GM12872 (cell line): ENCODE measurements around the gene SLC26A4.

Experiments
- TF ChIP-seq, protein P1 (sequence below): IDR thresholded peaks from 3 replicates; pipeline ENCODE4 v1.5.1; 2011; ENCODE audit warnings: low read depth, mild to moderate bottlenecking, low read length, moderate library complexity; ENCODE audit not compliant: insufficient read depth

Gene SLC26A4

DNA sequence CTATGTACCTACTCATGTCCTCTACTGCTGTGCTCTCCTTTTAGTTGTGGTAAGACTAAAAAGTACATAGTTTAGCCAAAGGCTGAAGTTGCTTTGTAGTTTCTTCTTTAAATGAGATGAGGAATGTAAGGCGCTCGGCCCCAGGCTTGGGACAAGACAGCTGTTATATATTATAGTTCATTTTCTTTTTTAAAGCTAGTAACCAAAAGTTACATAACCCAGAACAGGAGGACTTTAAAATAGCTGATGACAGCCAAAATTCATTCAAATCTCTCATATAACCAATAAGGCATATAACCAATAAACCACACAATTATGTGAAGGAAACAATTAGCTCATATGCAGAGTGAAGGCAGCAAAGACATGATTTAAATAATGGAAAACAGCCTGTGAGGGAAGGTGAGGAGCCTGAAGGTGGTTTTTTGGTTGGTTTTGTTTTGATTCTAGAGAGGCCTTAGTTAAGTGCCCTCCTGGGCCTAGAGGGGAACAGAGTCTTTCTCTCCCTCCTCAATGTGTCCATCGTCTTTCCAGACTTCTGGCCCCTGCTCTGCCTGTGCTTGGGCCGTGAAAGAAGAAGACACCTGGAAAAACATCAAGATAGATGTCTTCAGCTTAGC is 35.8 kb downstream of the SLC26A4 start:
- TF ChIP-seq, protein P1, sequence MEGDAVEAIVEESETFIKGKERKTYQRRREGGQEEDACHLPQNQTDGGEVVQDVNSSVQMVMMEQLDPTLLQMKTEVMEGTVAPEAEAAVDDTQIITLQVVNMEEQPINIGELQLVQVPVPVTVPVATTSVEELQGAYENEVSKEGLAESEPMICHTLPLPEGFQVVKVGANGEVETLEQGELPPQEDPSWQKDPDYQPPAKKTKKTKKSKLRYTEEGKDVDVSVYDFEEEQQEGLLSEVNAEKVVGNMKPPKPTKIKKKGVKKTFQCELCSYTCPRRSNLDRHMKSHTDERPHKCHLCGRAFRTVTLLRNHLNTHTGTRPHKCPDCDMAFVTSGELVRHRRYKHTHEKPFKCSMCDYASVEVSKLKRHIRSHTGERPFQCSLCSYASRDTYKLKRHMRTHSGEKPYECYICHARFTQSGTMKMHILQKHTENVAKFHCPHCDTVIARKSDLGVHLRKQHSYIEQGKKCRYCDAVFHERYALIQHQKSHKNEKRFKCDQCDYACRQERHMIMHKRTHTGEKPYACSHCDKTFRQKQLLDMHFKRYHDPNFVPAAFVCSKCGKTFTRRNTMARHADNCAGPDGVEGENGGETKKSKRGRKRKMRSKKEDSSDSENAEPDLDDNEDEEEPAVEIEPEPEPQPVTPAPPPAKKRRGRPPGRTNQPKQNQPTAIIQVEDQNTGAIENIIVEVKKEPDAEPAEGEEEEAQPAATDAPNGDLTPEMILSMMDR: no peak

DNA sequence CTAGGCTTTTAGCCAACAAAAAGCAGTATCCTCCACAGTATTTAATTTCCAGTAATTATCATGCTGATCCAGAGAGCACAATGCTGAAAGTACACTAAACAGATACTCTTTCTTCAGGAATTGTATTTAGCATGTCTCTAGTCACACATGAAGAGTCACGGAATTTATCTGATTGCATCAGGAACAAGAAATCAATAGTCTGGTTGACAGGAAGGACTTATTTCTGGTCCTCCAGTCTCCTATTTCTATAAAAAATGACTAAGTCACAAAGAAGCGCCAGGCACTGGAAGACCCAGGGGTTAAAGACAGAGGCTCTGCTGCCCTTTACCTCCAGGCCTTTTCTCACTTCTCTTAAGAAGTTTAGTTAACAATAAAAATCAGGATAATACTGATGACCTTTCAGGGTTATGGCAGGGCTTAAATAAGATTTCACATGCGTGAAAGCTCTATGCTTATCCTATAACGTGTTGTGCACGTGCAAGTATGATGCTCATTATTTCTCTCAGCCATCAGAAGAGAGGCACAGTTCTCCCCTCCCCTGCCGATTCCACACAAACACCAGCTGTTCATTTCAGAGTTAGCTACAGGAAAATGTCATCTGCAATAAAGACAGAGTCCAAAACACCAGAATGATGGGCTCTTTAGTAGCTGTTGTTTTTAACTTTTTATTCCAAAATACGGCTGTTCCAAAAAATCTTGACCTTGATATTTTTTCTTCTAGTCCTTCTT is 36.9 kb downstream of the SLC26A4 start:
- TF ChIP-seq, protein P1: no peak

DNA sequence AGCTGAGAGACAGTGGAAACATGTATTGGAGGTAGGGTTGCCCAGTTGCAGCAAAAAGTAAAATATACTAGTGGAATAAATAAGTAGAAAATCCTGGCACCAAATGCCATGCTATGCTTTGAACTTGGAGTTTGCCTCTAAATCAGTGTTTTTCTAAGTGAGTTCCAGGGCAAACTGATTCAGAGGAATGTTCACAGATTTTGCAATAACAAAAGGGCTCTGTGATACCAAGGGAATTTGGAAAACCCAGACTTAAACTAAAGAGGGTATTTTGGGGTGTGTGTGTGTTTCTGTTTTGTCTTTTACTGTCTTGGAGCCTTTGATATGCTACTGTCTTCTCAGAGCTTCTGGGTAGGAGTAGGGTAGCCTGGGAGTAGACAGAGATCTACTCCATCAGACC is 39.9 kb downstream of the SLC26A4 start:
- TF ChIP-seq, protein P1: no peak

- TF ChIP-seq, protein P1: no peak
Measured at GRCh38 chr7:107701191-107701590, 40.6 kb downstream of the SLC26A4 start.

- TF ChIP-seq, protein P1: no peak
Measured at GRCh38 chr7:107703219-107703618, 42.6 kb downstream of the SLC26A4 start.

GRCh38 chr7:107703872-107704271 is 43.2 kb downstream of the SLC26A4 start:
- TF ChIP-seq, protein P1: no peak

GRCh38 chr7:107708956-107709355 is 48.3 kb downstream of the SLC26A4 start:
- TF ChIP-seq, protein P1: no peak
